ENCODE results near the gene B3GALT2. TPM values are rescaled to one million over a fixed set of nuclear protein-coding genes. Genes with fewer than 3 reads are reported as not detected.

The B3GALT2 gene
- total RNA-seq, 5 donors from 2014 or later (not counting 1 experiment from before 2014, with no cell fraction given), result 0.15 to 16.6 (median 3.4) TPM

GRCh38 chr1:193144999-193145398 lies 41.4 kb downstream of the B3GALT2 start:
- Mint-ChIP-seq H3K4me3 (no peak overlapping the region), H3K9me3 (no peaks in the 10 kb centered on the region), H3K4me1 (peaks cover 18 to 24% (median 21%) of the 10 kb centered on the region in 3 donors), H3K27ac (no peak overlapping the region), H3K27me3 (no peaks in the 10 kb centered on the region), H3K36me3 (peaks cover 45% of the 10 kb centered on the region)
- Histone ChIP-seq H3K4me1 (ENCODE audit: control insufficient read depth in 1 of 2, extremely low read depth in 1 of 2, insufficient read depth in 2 of 2, low read length in 2 of 2) (no peaks in the 10 kb centered on the region), H3K4me3 (ENCODE audit: control insufficient read depth in 1 of 2, extremely low read depth in 1 of 2, low read length in 1 of 2) (no peak overlapping the region), H3K9me3 (no peaks in the 10 kb centered on the region), H3K27me3 (replicated peaks in 1 of 2; ENCODE audit: control insufficient read depth in 2 of 2, extremely low read depth in 1 of 2, insufficient read depth in 2 of 2, low read length in 1 of 2) (no peaks in the 10 kb centered on the region), H3K36me3 (ENCODE audit: control insufficient read depth in 2 of 2, extremely low read depth in 1 of 2, insufficient read depth in 1 of 2, low read length in 1 of 2) (peaks cover 6 to 48% of the 10 kb centered on the region in 2 donors), H3K27ac (ENCODE audit: low read length) (no peak overlapping the region)
- POLR2A ChIA-PET, result no interaction called here
- CTCF ChIA-PET, result no interaction called here
- ATAC-seq (replicated peaks in 1 of 4), result no peak
- no peak for DNase-seq
- no CpG with 5 or more reads among the region's 1 CpG for WGBS (ENCODE audit: insufficient coverage)

GRCh38 chr1:193144361-193144938 lies 42.0 kb downstream of the B3GALT2 start:
- H3K27ac ChIP-seq (ENCODE audit: low read length), result no peak overlapping the region
- DNase-seq (no peak), ATAC-seq (replicated peaks in 1 of 4) (no peak)
- Mint-ChIP-seq H3K27ac (no peak overlapping the region), H3K4me3 (no peak overlapping the region), H3K36me3 (peaks cover 50% of the 10 kb centered on the region), H3K4me1 (peaks cover 23 to 30% (median 27%) of the 10 kb centered on the region in 3 donors), H3K9me3 (no peaks in the 10 kb centered on the region), H3K27me3 (no peaks in the 10 kb centered on the region)
- ChIA-PET POLR2A (no interaction called here), CTCF (no interaction called here)
- no peaks in the 10 kb centered on the region for H3K4me1 ChIP-seq (ENCODE audit: control insufficient read depth in 1 of 2, extremely low read depth in 1 of 2, insufficient read depth in 2 of 2, low read length in 2 of 2)
- peaks cover 8 to 53% of the 10 kb centered on the region in 2 donors for H3K36me3 ChIP-seq (ENCODE audit: control insufficient read depth in 2 of 2, extremely low read depth in 1 of 2, insufficient read depth in 1 of 2, low read length in 1 of 2)
- WGBS (ENCODE audit: insufficient coverage), result 100% methylated on average over 4 of the region's 5 CpGs
- H3K9me3 ChIP-seq, result no peaks in the 10 kb centered on the region
- H3K4me3 ChIP-seq (ENCODE audit: control insufficient read depth in 1 of 2, extremely low read depth in 1 of 2, low read length in 1 of 2), result no peak overlapping the region
- H3K27me3 ChIP-seq (replicated peaks in 1 of 2; ENCODE audit: control insufficient read depth in 2 of 2, extremely low read depth in 1 of 2, insufficient read depth in 2 of 2, low read length in 1 of 2), result no peaks in the 10 kb centered on the region

- H3K9me3 Mint-ChIP-seq, result no peaks in the 10 kb centered on the region
- H3K4me1 Mint-ChIP-seq, result peaks cover 26 to 33% (median 29%) of the 10 kb centered on the region in 3 donors
- no peaks in the 10 kb centered on the region for H3K9me3 ChIP-seq
- ATAC-seq (replicated peaks in 1 of 4) (no peak), DNase-seq (peak in 1 of 35 experiments; percentile 34)
- ChIA-PET CTCF (interaction anchor here (0.6 to 2.0 kb wide), 9 partner anchors 10 to 1186 kb away, joined by 3 to 8 read pairs (median 4); no protein-coding TSS in a partner anchor), POLR2A (interaction anchor here in 1 of 2 donors (0.6 kb wide), 4 partner anchors 9 to 1391 kb away, joined by 3 to 4 read pairs (median 3); no protein-coding TSS in a partner anchor)
- H3K27ac ChIP-seq (ENCODE audit: low read length), result no peak overlapping the region
- H3K4me1 ChIP-seq (ENCODE audit: control insufficient read depth in 1 of 2, extremely low read depth in 1 of 2, insufficient read depth in 2 of 2, low read length in 2 of 2), result no peaks in the 10 kb centered on the region
- peaks cover 8 to 52% of the 10 kb centered on the region in 2 donors for H3K36me3 ChIP-seq (ENCODE audit: control insufficient read depth in 2 of 2, extremely low read depth in 1 of 2, insufficient read depth in 1 of 2, low read length in 1 of 2)
- no peaks in the 10 kb centered on the region for H3K27me3 ChIP-seq (replicated peaks in 1 of 2; ENCODE audit: control insufficient read depth in 2 of 2, extremely low read depth in 1 of 2, insufficient read depth in 2 of 2, low read length in 1 of 2)
- no peak overlapping the region for H3K4me3 ChIP-seq (ENCODE audit: control insufficient read depth in 1 of 2, extremely low read depth in 1 of 2, low read length in 1 of 2)
- H3K4me3 Mint-ChIP-seq, result no peak overlapping the region
- no CpG with 5 or more reads among the region's 1 CpG for WGBS (ENCODE audit: insufficient coverage)
- H3K27me3 Mint-ChIP-seq, result no peaks in the 10 kb centered on the region
- H3K27ac Mint-ChIP-seq, result peak overlapping the region in 1 of 2 donors; percentile 31
- H3K36me3 Mint-ChIP-seq, result peaks cover 54% of the 10 kb centered on the region
These were observed 43.1 kb downstream of the B3GALT2 start for GRCh38 chr1:193143285-193143684.

DNA sequence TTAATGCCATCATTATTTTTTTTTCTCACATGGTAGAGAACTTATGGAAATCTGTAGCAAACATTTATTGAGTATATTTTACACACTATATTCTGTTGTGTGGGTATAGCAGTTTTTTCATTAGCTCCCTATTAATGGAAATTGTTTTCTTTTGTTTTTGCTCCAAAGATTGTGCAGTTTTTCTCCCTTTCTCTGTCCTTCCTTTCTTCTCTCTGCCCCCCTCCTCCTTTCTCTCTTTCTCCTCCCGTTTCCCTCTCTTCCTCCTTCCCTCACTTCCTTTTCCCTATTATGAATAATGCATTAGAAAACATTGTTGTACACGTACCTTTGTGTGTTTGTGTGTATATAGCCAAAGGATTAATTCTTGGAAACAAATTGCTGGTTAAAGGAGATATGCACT lies 44.0 kb downstream of the B3GALT2 start:
- H3K36me3 Mint-ChIP-seq, result peaks cover 55% of the 10 kb centered on the region
- WGBS (ENCODE audit: insufficient coverage), result no CpG with 5 or more reads among the region's 2 CpGs
- H3K9me3 Mint-ChIP-seq, result no peaks in the 10 kb centered on the region
- H3K27me3 ChIP-seq (replicated peaks in 1 of 2; ENCODE audit: control insufficient read depth in 2 of 2, extremely low read depth in 1 of 2, insufficient read depth in 2 of 2, low read length in 1 of 2), result no peaks in the 10 kb centered on the region
- H3K27ac ChIP-seq (ENCODE audit: low read length), result no peak overlapping the region
- H3K36me3 ChIP-seq (ENCODE audit: control insufficient read depth in 2 of 2, extremely low read depth in 1 of 2, insufficient read depth in 1 of 2, low read length in 1 of 2), result peaks cover 8 to 52% of the 10 kb centered on the region in 2 donors
- ChIA-PET CTCF (interaction anchor here (0.6 to 2.0 kb wide), 9 partner anchors 9 to 1187 kb away, joined by 3 to 8 read pairs (median 3); no protein-coding TSS in a partner anchor), POLR2A (interaction anchor here (0.6 to 1.0 kb wide), 2 partner anchors 8 to 16 kb away, joined by 3 read pairs; no protein-coding TSS in a partner anchor)
- ATAC-seq (replicated peaks in 1 of 4) (no peak), DNase-seq (no peak)
- H3K27ac Mint-ChIP-seq, result peak overlapping the region in 1 of 2 donors; percentile 21
- peaks cover 26 to 37% (median 33%) of the 10 kb centered on the region in 3 donors for H3K4me1 Mint-ChIP-seq
- H3K4me3 ChIP-seq (ENCODE audit: control insufficient read depth in 1 of 2, extremely low read depth in 1 of 2, low read length in 1 of 2), result no peak overlapping the region
- H3K4me1 ChIP-seq (ENCODE audit: control insufficient read depth in 1 of 2, extremely low read depth in 1 of 2, insufficient read depth in 2 of 2, low read length in 2 of 2), result no peaks in the 10 kb centered on the region
- no peak overlapping the region for H3K4me3 Mint-ChIP-seq
- no peaks in the 10 kb centered on the region for H3K27me3 Mint-ChIP-seq
- H3K9me3 ChIP-seq, result no peaks in the 10 kb centered on the region

- H3K9me3 ChIP-seq, result no peaks in the 10 kb centered on the region
These were observed 44.6 kb downstream of the B3GALT2 start for GRCh38 chr1:193141804-193142203.

GRCh38 chr1:193140254-193140653 lies 46.2 kb downstream of the B3GALT2 start:
- no peaks in the 10 kb centered on the region for H3K9me3 ChIP-seq
- Mint-ChIP-seq H3K4me3 (no peak overlapping the region), H3K4me1 (peaks cover 34 to 43% (median 36%) of the 10 kb centered on the region in 3 donors), H3K9me3 (no peaks in the 10 kb centered on the region), H3K27ac (no peak overlapping the region), H3K27me3 (no peaks in the 10 kb centered on the region), H3K36me3 (peaks cover 52% of the 10 kb centered on the region)
- H3K4me1 ChIP-seq (ENCODE audit: control insufficient read depth in 1 of 2, extremely low read depth in 1 of 2, insufficient read depth in 2 of 2, low read length in 2 of 2), result no peaks in the 10 kb centered on the region
- DNase-seq (no peak), ATAC-seq (replicated peaks in 1 of 4) (no peak)
- ChIA-PET CTCF (interaction anchor here (0.7 kb wide), 2 partner anchors 97 to 162 kb away, joined by 3 read pairs; no protein-coding TSS in a partner anchor), POLR2A (no interaction called here)
- H3K27me3 ChIP-seq (replicated peaks in 1 of 2; ENCODE audit: control insufficient read depth in 2 of 2, extremely low read depth in 1 of 2, insufficient read depth in 2 of 2, low read length in 1 of 2), result no peaks in the 10 kb centered on the region
- no peak overlapping the region for H3K27ac ChIP-seq (ENCODE audit: low read length)
- no peak overlapping the region for H3K4me3 ChIP-seq (ENCODE audit: control insufficient read depth in 1 of 2, extremely low read depth in 1 of 2, low read length in 1 of 2)
- 96% methylated on average over 4 of the region's 7 CpGs for WGBS (ENCODE audit: insufficient coverage)
- H3K36me3 ChIP-seq (ENCODE audit: control insufficient read depth in 2 of 2, extremely low read depth in 1 of 2, insufficient read depth in 1 of 2, low read length in 1 of 2), result peaks cover 8 to 60% of the 10 kb centered on the region in 2 donors

More at GRCh38 chr1:193141804-193142203, 44.6 kb downstream of the B3GALT2 start:
- ATAC-seq (replicated peaks in 1 of 4) (peak in 3 of 4 experiments; percentile 32 to 64 (median 53)), DNase-seq (peak in 1 of 35 experiments; percentile 17)
- 43% methylated on average over 1 of the region's 3 CpGs for WGBS (ENCODE audit: insufficient coverage)
- CTCF ChIA-PET, result interaction anchor here (0.6 to 2.0 kb wide), 4 partner anchors 15 to 356 kb away, joined by 3 to 6 read pairs (median 3); no protein-coding TSS in a partner anchor
- POLR2A ChIA-PET, result no interaction called here
- Mint-ChIP-seq H3K9me3 (no peaks in the 10 kb centered on the region), H3K27ac (peak overlapping the region; percentile 4 to 41), H3K4me1 (peaks cover 32 to 38% (median 35%) of the 10 kb centered on the region in 3 donors), H3K36me3 (peaks cover 55% of the 10 kb centered on the region), H3K4me3 (no peak overlapping the region), H3K27me3 (no peaks in the 10 kb centered on the region)
- Histone ChIP-seq H3K27ac (ENCODE audit: low read length) (no peak overlapping the region), H3K27me3 (replicated peaks in 1 of 2; ENCODE audit: control insufficient read depth in 2 of 2, extremely low read depth in 1 of 2, insufficient read depth in 2 of 2, low read length in 1 of 2) (no peaks in the 10 kb centered on the region), H3K4me1 (ENCODE audit: control insufficient read depth in 1 of 2, extremely low read depth in 1 of 2, insufficient read depth in 2 of 2, low read length in 2 of 2) (no peaks in the 10 kb centered on the region), H3K4me3 (ENCODE audit: control insufficient read depth in 1 of 2, extremely low read depth in 1 of 2, low read length in 1 of 2) (no peak overlapping the region), H3K36me3 (ENCODE audit: control insufficient read depth in 2 of 2, extremely low read depth in 1 of 2, insufficient read depth in 1 of 2, low read length in 1 of 2) (peaks cover 8 to 58% of the 10 kb centered on the region in 2 donors)

All from T-cell (primary cell).